HG02678 (cell line): ENCODE data around the gene TUBB.
"Not testable (repeated sequence)": the region's sequence is repeated elsewhere in the genome, so short reads cannot be mapped to it uniquely, and the experiment has no call there.

ENCODE experiments used
- ATAC-seq: cut with Tn5 transposase; IDR thresholded peaks from one replicate; pipeline ENCODE4 v1.9.1; 2021; ENCODE audit warnings: mild to moderate bottlenecking, moderate library complexity; ENCODE audit not compliant: unreplicated experiment

The TUBB gene

GRCh38 chr6:30717129-30717844 lies 2.9 kb upstream of the TUBB start, which contains the start of gene MDC1:
TSS of gene MDC1 (minus strand) at chr6:30717281. CDS start at chr6:30715175, 2,106 bp downstream.
- ATAC-seq = peak; percentile 64

- not testable (repeated sequence) for ATAC-seq
These were observed 2.1 kb upstream of the TUBB start for GRCh38 chr6:30717845-30718720.

GRCh38 chr6:30719356-30719755 lies 796 bp upstream of the TUBB start:
- no peak for ATAC-seq

GRCh38 chr6:30720738-30721197 lies 616 bp downstream of the TUBB start:
- no peak for ATAC-seq

- ATAC-seq = peak; percentile 27
These were observed 1.3 kb downstream of the TUBB start for GRCh38 chr6:30721198-30722024.

- ATAC-seq = not testable (repeated sequence)
These were observed 1.8 kb downstream of the TUBB start for GRCh38 chr6:30722025-30722279.

- ATAC-seq = no peak
These were observed 2.3 kb downstream of the TUBB start for GRCh38 chr6:30722280-30723112.

GRCh38 chr6:30723159-30723842 lies 3.1 kb downstream of the TUBB start:
- not testable (repeated sequence) for ATAC-seq

GRCh38 chr6:30723843-30724741 lies 3.9 kb downstream of the TUBB start:
- ATAC-seq = not testable (repeated sequence)

- ATAC-seq = no peak
These were observed 4.9 kb downstream of the TUBB start for GRCh38 chr6:30724906-30725667.

GRCh38 chr6:30725713-30726505 lies 5.8 kb downstream of the TUBB start:
- no peak for ATAC-seq

- no peak for ATAC-seq
These were observed 6.6 kb downstream of the TUBB start for GRCh38 chr6:30726506-30727413.

- no peak for ATAC-seq
These were observed 7.9 kb downstream of the TUBB start for GRCh38 chr6:30727920-30728553.

- ATAC-seq = peak; percentile 61
These were observed 10.7 kb downstream of the TUBB start for GRCh38 chr6:30730601-30731435.
